Caki2 (cell line): ENCODE measurements around the gene TLR8. TPM values are rescaled to one million over a fixed set of nuclear protein-coding genes. Genes with fewer than 3 reads are reported as not detected.

Source experiments
- total RNA-seq: library from RNA; depleted of rRNA; stranded (reverse); fragments of >200 nt; shearing (Covaris generic); gene quantifications from 2 replicates; pipeline ENCODE4 v1.2.3, GENCODE V29; 2014; ENCODE audit warnings: low replicate concordance; rRNA removed

Gene TLR8
- total RNA-seq, 1 experiment from 2014 or later, result not detected

Other genes starting within 250 kb of the TLR8 start
- 47.3 and 78.2 TPM in 2 replicates for gene PRPS2, start 115.2 kb upstream of the TLR8 start, total RNA-seq
- not detected in 2 replicates for gene TLR7, start 39.5 kb upstream of the TLR8 start, total RNA-seq
- 998 and 1,178 TPM in 2 replicates for gene TMSB4X, start 68.5 kb downstream of the TLR8 start, total RNA-seq
- gene FAM9C, start 138.0 kb downstream of the TLR8 start, total RNA-seq, result not detected in 2 replicates